NCI-H460 (cell line): ENCODE data around the gene GAB3. TPM values are rescaled to one million over a fixed set of nuclear protein-coding genes. Genes with fewer than 3 reads are reported as not detected.
A peak's percentile ranks its signal among the peaks of the same experiment; 100 is the strongest.

Experiments
- DNase-seq: peaks from one replicate; pipeline ENCODE4 v3.0.0-alpha.2; 2016; ENCODE audit warnings: low read depth; ENCODE audit errors: extremely low read depth
- total RNA-seq: library from RNA; depleted of rRNA; stranded (reverse); fragments of >200 nt; shearing (Covaris generic); gene quantifications from 2 replicates; pipeline ENCODE4 v1.2.3, GENCODE V29; 2014

GAB3 gene
- total RNA-seq, 1 experiment from 2014 or later, result 0.89 TPM

GRCh38 chrX:154751669-154752271 is 893 bp upstream of the GAB3 start:
- DNase-seq, result no peak

- no peak for DNase-seq
These were observed 359 bp upstream of the GAB3 start for GRCh38 chrX:154751203-154751668.

GRCh38 chrX:154749856-154750255 is 1.0 kb downstream of the GAB3 start:
- no peak for DNase-seq

GRCh38 chrX:154748712-154749339 is 2.1 kb downstream of the GAB3 start:
- DNase-seq, result peak; percentile 69

- no peak for DNase-seq
These were observed 8.3 kb downstream of the GAB3 start for GRCh38 chrX:154742613-154743012.

- DNase-seq, result no peak
These were observed 10.9 kb downstream of the GAB3 start for GRCh38 chrX:154739952-154740465.

GRCh38 chrX:154738011-154738738 is 12.7 kb downstream of the GAB3 start:
- peak; percentile 14 for DNase-seq

GRCh38 chrX:154737136-154737535 is 13.7 kb downstream of the GAB3 start:
- no peak for DNase-seq

- no peak for DNase-seq
These were observed 15.0 kb downstream of the GAB3 start for GRCh38 chrX:154735695-154736393.

- DNase-seq, result no peak
These were observed 16.7 kb downstream of the GAB3 start for GRCh38 chrX:154734061-154734781.

- no peak for DNase-seq
These were observed 17.8 kb downstream of the GAB3 start for GRCh38 chrX:154733066-154733425.

GRCh38 chrX:154732421-154733065 is 18.3 kb downstream of the GAB3 start:
- no peak for DNase-seq

- DNase-seq, result no peak
These were observed 19.0 kb downstream of the GAB3 start for GRCh38 chrX:154731881-154732280.

GRCh38 chrX:154731184-154731583 is 19.7 kb downstream of the GAB3 start:
- DNase-seq, result no peak

GRCh38 chrX:154730253-154730891 is 20.5 kb downstream of the GAB3 start:
- DNase-seq, result no peak

GRCh38 chrX:154729439-154729838 is 21.4 kb downstream of the GAB3 start:
- no peak for DNase-seq

- DNase-seq, result no peak
These were observed 22.3 kb downstream of the GAB3 start for GRCh38 chrX:154728431-154729190.

GRCh38 chrX:154727871-154728270 is 23.0 kb downstream of the GAB3 start:
- DNase-seq, result no peak

- no peak for DNase-seq
These were observed 23.5 kb downstream of the GAB3 start for GRCh38 chrX:154727418-154727817.
